Prostate gland (tissue), 2 donors: ENCODE data around the gene GATA1. TPM values are rescaled to one million over a fixed set of nuclear protein-coding genes. Genes with fewer than 3 reads are reported as not detected.
"Not testable (repeated sequence)": the region's sequence is repeated elsewhere in the genome, so short reads cannot be mapped to it uniquely, and the experiment has no call there.

Source experiments
- DNase-seq: peaks from one replicate; pipeline ENCODE4 v3.0.0-alpha.2; 2019; ENCODE audit warnings: low spot score
- H3K27ac ChIP-seq, 2 donors: fragments of 200-600 bp; sonication (generic); 2 replicates each; pipeline ENCODE4 v1.5.1; 2017 to 2019
- H3K27me3 ChIP-seq: fragments of 200-600 bp; sonication (generic); replicated peaks from 2 replicates; pipeline ENCODE4 v1.5.1; 2019; ENCODE audit not compliant: insufficient read depth
- H3K36me3 ChIP-seq, 2 donors: fragments of 200-600 bp; sonication (generic); 1 replicate in 1 of 2; 2 replicates in 1 of 2; pipeline versions ENCODE4 v1.5.1 to v1.8.1; 2017 to 2019
- H3K4me1 ChIP-seq: fragments of 200-600 bp; sonication (generic); replicated peaks from 2 replicates; pipeline ENCODE4 v1.5.1; 2019
- H3K4me3 ChIP-seq, 2 donors: fragments of 200-600 bp; sonication (generic); 2 replicates each; pipeline ENCODE4 v1.5.1; 2017 to 2019
- H3K9me3 ChIP-seq: fragments of 200-600 bp; sonication (generic); 2 replicates; pipeline ENCODE4 v1.5.1; 2017
- POLR2A ChIP-seq: fragments of 450-650 bp; IDR thresholded peaks from one replicate; pipeline ENCODE4 v1.6.1; 2016; ENCODE audit warnings: antibody characterized with exemption, mild to moderate bottlenecking
- POLR2AphosphoS5 ChIP-seq: sonication (generic); formaldehyde crosslinking; IDR thresholded peaks from one replicate; pipeline ENCODE4 v1.6.1; 2017; ENCODE audit warnings: antibody characterized with exemption
- WGBS: methylation state at CpG from one replicate; pipeline ENCODE4 v1.1.5; 2018; 5-methylcytosine and 5-hydroxymethylcytosine counted together
- intact Hi-C: fragments of 100-400 bp; cut with DNase I; formaldehyde crosslinking; loops from one replicate; pipeline ENCODE4 v1.14.2; 2022
- total RNA-seq, 2 donors: library from RNA; depleted of rRNA; stranded (reverse); fragments of >200 nt; gene quantifications; one replicate each; pipeline ENCODE4 v1.1.0, GENCODE V29; 2016
- TF ChIP-seq, protein P1 (sequence below), 4 experiments: fragments of 200-600 bp in 2 of 4; fragments of 450-650 bp in 2 of 4; sonication (generic) in 2 of 4; IDR thresholded peaks; 1 replicate in 3 of 4; 2 replicates in 1 of 4; pipeline ENCODE4 v1.5.1; 2016 to 2019; ENCODE audit warnings: antibody characterized with exemption in 4 of 4, mild to moderate bottlenecking in 2 of 4, moderate library complexity in 2 of 4

GATA1 gene
- total RNA-seq, 2 donors from 2014 or later: not detected

DNA sequence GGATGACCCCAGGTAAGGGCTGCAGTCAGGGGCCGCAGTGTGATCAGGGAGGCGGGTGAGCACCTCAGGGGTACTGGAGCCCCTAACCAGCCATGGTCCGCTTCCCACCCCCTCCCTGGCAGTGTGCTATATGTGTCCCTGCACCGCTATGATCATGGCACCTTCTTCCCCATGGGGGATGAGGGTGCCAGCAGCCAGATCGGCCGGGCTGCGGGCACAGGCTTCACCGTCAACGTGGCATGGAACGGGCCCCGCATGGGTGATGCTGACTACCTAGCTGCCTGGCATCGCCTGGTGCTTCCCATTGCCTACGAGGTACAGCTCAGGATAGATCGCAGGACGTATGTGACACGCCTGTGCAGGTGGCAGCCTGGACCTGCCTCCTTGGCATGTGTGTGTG is 31.7 kb downstream of the GATA1 start:
- no CpG with 5 or more reads among the region's 16 CpGs for WGBS
- intact Hi-C loops: no loop called here
- H3K36me3 ChIP-seq: no peaks in the 10 kb centered on the region

DNA sequence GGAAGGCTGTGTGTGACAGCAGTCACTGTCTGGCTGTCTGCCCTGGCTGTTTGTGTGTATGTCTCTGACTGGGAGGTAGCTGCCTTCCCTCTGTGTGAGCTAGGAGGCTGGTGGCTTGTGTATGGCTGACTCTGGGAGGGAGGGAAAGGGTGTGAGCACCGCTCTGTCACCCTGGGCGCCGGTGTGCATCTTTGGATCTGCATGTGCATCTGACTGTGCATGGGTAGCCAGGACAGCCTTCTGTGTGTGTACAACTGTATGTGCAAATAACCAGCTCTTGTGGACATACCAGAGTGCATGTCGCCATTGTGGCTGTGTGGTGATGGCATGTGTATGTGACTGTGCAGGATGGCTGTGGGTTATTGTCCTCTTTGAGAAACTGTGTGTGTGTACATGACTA is 32.5 kb downstream of the GATA1 start:
- H3K36me3 ChIP-seq: no peaks in the 10 kb centered on the region
- H3K9me3 ChIP-seq: no peaks in the 10 kb centered on the region
- no peak for TF ChIP-seq POLR2AphosphoS5
- TF ChIP-seq, protein P1, sequence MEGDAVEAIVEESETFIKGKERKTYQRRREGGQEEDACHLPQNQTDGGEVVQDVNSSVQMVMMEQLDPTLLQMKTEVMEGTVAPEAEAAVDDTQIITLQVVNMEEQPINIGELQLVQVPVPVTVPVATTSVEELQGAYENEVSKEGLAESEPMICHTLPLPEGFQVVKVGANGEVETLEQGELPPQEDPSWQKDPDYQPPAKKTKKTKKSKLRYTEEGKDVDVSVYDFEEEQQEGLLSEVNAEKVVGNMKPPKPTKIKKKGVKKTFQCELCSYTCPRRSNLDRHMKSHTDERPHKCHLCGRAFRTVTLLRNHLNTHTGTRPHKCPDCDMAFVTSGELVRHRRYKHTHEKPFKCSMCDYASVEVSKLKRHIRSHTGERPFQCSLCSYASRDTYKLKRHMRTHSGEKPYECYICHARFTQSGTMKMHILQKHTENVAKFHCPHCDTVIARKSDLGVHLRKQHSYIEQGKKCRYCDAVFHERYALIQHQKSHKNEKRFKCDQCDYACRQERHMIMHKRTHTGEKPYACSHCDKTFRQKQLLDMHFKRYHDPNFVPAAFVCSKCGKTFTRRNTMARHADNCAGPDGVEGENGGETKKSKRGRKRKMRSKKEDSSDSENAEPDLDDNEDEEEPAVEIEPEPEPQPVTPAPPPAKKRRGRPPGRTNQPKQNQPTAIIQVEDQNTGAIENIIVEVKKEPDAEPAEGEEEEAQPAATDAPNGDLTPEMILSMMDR (IDR thresholded peaks at IDR 0.05): no peak
- TF ChIP-seq POLR2A: no peak
- no peak overlapping the region for H3K4me3 ChIP-seq
- H3K27me3 ChIP-seq: no peaks in the 10 kb centered on the region
- intact Hi-C loops: no loop called here
- no peak overlapping the region for H3K27ac ChIP-seq
- H3K4me1 ChIP-seq: no peaks in the 10 kb centered on the region
- 100% methylated on average over 2 of the region's 4 CpGs for WGBS
- no peak for DNase-seq

More for the DNA sequence above, 31.7 kb downstream of the GATA1 start:
- DNase-seq: no peak
- no peaks in the 10 kb centered on the region for H3K4me1 ChIP-seq
- no peak overlapping the region for H3K27ac ChIP-seq
- no peak overlapping the region for H3K4me3 ChIP-seq
- no peaks in the 10 kb centered on the region for H3K9me3 ChIP-seq
- no peak for TF ChIP-seq POLR2A
- TF ChIP-seq, protein P1 (IDR thresholded peaks at IDR 0.05): no peak
- TF ChIP-seq POLR2AphosphoS5: no peak
- H3K27me3 ChIP-seq: no peaks in the 10 kb centered on the region

DNA sequence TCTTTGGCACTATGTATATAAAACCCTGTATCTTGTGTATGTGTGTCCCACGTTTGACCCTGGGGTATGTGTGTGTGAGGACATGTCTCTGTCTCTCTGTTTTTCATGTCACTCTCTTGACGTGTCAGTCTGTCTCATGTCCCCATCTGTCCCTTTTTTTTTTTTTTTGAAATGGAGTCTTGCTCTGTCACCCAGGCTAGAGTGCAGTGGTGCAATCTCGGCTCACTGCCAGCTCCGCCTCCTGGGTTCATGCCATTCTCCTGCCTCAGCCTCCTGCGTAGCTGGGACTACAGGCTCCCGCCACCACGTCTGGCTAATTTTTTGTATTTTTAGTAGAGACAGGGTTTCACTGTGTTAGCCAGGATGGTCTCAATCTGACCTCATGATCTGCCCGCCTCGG is 33.0 kb downstream of the GATA1 start:
- H3K27me3 ChIP-seq, H3K27ac ChIP-seq, intact Hi-C loops, H3K4me3 ChIP-seq, H3K4me1 ChIP-seq, H3K9me3 ChIP-seq, DNase-seq, H3K36me3 ChIP-seq: not testable (repeated sequence)
- 91% methylated on average over 9 of the region's 9 CpGs for WGBS

DNA sequence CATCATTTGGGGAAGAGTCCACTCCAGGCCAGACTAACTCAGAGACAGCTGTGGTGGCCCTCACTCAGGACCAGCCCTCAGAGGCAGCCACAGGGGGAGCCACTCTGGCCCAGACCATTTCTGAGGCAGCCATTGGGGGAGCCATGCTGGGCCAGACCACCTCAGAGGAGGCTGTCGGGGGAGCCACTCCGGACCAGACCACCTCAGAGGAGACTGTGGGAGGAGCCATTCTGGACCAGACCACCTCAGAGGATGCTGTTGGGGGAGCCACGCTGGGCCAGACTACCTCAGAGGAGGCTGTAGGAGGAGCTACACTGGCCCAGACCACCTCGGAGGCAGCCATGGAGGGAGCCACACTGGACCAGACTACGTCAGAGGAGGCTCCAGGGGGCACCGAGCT is 36.7 kb downstream of the GATA1 start:
- Histone ChIP-seq H3K4me1 (no peaks in the 10 kb centered on the region), H3K9me3 (no peaks in the 10 kb centered on the region), H3K27ac (no peak overlapping the region), H3K36me3 (no peaks in the 10 kb centered on the region), H3K27me3 (no peaks in the 10 kb centered on the region), H3K4me3 (no peak overlapping the region)
- TF ChIP-seq, protein P1 (IDR thresholded peaks at IDR 0.05): no peak
- intact Hi-C loops: no loop called here
- 66% methylated on average over 2 of the region's 6 CpGs for whole genome bisulfite sequencing
- DNase-seq: no peak

DNA sequence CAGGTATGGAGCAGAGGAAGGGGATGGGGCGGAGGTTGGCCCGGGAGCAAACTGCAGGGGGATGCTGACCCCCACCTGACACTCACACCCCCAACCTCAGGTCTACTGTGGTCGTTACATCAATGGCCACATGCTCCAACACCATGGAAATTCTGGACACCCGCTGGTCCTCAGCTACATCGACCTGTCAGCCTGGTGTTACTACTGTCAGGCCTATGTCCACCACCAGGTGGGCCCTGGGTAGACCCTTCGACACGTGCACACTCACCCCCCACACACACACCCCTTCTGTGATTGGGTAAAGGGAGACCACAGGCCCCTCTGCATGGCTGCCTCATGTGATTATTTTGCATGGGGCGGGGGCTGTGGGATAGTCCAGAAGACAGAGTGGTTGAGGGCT is 37.7 kb downstream of the GATA1 start:
- WGBS: 100% methylated on average over 4 of the region's 8 CpGs
- DNase-seq: no peak

More for the DNA sequence above, 37.7 kb downstream of the GATA1 start:
- Histone ChIP-seq H3K4me1 (no peaks in the 10 kb centered on the region), H3K36me3 (no peaks in the 10 kb centered on the region), H3K27ac (no peak overlapping the region), H3K27me3 (no peaks in the 10 kb centered on the region), H3K4me3 (no peak overlapping the region), H3K9me3 (no peaks in the 10 kb centered on the region)
- TF ChIP-seq, protein P1 (IDR thresholded peaks at IDR 0.05): no peak
- no peak for TF ChIP-seq POLR2A
- TF ChIP-seq POLR2AphosphoS5: no peak
- intact Hi-C loops: no loop called here
